Hypothalamus (tissue), 51 donors: ENCODE results near the gene ZNF333.
"Not testable (repeated sequence)": the region's sequence is repeated elsewhere in the genome, so short reads cannot be mapped to it uniquely, and the experiment has no call there.

Experiments
- DNase-seq, 51 donors: peaks; one replicate each; lab custom pipeline; 2025; lab: John Stamatoyannopoulos, UW

Gene ZNF333

DNA sequence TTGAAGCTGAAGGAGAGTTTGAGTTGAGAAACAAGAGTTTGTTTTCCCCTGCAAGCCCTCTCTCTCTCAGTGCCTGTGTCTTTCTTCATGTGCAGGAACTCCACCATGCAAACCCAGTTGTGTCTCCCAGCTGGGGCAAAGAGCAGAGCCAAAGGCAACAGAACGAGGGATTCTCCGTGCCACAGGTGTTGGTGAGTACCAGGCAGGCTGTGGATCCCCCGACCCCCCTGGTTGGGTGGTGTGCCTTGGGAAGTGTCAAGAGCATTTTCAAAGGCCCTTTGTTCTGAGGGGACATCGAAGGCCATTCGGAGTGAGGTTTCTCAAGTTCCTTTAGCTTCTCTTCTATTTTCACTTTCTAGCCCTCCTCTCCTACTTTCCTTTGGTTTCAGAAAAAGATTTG is 5.6 kb downstream of the ZNF333 start:
- DNase-seq: no peak

DNA sequence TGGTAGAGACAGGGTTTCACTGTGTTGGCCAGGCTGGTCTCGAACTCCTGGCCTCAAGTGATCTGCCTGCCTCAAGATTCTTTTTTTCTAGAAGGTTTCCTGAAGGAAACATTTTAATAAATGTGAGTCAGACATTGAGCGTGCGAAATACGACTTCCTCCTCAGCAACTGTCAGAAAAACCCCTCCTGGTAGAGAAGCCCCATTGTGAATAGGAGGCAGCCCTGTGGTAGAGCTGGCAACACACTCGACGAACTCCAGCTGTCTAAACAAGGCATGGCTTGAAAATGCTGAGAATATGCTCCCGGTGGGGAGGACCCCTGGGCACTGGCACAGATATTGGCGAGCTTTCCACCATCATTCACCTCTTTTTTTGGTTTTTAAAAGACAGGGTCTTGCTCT is 9.8 kb downstream of the ZNF333 start:
- no peak for DNase-seq

DNA sequence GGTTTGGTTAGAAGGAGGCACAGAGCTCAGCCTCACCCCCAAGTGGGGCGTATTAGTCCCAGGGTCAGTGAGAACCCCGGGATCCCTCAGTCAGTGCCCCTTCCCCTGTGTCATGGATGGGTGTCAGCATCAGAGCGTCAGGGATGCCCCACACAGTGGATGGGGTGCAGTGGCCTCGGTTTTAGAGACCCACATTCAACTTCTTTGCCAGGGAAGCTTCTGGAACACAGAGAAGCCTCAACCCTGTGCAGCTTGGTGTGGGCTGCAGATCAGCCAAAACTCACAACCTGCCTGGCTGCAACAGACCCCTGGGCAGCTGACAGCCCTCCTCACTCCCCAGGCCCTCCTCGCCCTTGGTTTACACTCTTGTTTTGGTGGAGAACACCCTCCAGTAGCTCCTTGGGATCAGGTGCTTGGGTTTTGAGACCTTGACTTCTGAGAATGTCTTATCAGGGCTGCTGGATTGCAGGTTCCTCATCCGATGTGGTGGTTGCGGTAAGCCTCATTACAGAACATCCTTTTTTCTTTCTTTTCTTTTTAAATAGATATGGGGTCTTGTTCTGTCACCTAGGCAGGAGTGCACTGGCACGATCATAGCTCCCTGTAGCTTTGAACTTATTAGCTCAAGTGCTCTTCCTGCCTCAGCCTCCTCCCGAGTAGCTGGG is 11.0 kb downstream of the ZNF333 start:
- DNase-seq: no peak

DNA sequence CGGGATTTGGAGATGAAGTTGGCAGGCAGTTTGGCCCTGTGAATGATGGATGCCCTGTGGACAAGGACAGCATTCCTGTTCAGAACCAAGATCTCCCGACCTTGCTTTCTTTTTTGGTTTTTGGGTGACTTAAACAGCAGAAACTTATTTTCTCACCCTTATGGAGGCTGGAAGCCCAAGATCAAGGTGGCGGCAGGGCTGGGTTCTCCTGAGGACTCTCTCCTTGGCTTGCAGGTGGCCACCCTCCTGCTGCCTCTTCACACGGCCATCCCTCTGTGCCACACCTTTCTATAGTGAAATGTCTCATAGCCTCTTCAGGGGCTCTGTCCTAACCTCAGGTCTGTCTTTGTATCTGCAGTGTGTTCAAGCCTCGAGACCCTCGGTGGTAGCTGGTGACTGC is 14.0 kb downstream of the ZNF333 start:
- no peak for DNase-seq

DNA sequence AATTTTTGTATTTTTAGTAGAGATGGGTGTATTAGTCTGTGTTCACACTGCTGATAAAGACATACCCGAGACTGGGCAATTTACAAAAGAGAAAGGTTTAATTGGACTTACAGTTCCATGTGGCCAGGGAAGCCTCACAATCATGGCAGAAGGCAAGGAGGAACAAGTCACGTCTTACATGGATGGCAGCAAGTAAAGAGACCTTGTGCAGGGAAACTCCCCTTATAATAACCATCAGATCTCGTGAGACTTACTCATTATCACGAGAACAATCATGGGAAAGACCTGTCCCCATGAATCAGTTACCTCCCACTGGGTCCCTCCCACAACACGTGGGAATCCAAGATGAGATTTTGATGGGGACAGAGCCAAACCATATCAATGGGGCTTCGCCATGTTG is 14.6 kb downstream of the ZNF333 start:
- DNase-seq: no peak

DNA sequence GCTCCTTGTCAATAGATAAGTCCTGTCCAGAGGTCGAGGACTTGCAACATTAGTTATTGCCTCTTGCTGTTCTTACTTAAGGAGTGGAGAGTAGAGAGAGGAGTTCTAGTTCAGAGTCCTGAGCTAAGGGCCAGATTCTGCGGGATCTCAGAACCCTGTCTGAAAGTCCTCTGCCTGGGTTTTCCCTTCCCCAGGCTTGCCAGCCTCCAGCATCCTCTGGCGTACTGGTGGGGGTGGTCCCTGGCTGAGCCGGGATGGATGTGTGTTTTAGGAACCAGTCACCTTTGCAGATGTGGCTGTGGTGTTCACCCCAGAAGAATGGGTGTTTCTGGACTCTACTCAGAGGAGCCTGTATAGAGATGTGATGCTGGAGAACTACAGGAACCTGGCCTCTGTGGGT is 26.0 kb downstream of the ZNF333 start:
- DNase-seq: no peak

DNA sequence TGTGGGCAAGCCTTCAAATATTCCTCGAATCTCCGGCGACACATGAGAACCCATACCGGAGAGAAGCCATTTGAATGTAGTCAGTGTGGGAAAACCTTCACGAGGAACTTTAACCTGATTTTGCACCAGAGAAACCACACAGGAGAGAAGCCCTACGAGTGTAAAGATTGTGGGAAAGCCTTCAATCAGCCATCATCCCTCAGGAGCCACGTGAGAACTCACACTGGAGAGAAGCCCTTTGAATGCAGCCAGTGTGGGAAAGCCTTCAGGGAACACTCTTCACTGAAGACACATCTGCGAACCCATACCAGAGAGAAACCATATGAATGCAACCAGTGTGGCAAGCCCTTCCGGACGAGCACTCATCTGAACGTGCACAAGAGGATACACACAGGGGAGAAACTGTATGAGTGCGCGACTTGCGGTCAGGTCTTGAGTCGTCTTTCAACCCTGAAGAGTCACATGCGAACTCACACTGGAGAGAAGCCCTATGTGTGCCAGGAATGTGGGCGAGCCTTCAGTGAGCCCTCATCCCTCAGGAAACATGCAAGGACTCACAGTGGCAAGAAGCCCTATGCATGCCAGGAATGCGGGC is 28.8 kb downstream of the ZNF333 start:
- no peak for DNase-seq

DNA sequence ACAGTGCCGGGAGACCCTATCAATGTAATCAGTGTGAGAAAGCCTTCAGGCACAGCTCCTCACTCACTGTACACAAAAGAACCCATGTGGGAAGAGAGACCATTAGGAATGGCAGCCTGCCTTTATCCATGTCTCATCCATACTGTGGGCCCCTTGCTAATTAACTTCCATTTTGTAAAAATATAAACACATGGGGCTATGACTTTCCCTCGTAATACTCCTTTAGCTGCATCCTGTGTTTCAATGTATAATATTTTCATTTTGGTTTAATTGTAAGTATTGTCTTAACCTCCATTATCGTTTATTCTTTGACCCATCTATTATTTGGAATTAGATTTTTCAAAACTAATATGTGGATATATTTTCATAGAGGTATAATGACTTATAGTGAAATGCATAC is 29.3 kb downstream of the ZNF333 start:
- DNase-seq: no peak

DNA sequence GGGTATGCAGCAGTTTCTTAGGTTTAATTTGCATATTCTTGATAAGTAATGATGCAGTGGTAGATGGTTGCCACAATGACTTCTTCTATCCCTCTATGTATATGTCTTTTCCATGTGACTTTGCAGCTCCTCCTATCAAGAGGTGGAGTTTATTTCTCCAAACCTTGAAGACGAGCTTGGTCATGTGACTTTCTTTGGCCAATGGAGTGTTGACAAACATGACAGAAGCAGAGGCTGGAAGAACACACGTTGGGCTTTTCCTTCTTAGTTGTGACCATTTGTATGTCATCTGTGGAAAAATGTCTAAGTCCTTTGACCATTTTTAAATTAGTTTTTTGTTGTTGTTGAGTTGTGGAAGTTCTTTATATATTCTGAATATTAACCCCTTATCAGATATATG is 32.3 kb downstream of the ZNF333 start:
- DNase-seq: no peak

DNA sequence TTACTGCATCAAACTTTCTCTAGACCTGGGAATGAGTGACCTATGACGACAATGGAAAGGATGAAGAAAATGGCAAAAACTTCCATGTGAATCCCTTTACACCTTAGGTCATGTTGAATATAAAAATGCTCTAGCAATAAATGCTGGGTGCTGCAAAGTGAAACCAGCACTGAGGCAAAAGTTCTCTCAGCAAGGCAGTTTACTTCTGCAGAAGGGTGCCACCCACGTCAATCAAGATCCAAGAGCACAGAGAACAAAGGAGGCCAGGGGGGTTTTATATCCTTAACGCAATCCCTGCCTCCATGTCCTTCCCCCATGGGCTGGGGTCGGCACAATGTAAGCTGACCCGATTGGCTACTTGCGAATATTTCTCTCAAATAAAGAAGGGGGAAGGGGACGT is 38.7 kb downstream of the ZNF333 start:
- no peak for DNase-seq

DNA sequence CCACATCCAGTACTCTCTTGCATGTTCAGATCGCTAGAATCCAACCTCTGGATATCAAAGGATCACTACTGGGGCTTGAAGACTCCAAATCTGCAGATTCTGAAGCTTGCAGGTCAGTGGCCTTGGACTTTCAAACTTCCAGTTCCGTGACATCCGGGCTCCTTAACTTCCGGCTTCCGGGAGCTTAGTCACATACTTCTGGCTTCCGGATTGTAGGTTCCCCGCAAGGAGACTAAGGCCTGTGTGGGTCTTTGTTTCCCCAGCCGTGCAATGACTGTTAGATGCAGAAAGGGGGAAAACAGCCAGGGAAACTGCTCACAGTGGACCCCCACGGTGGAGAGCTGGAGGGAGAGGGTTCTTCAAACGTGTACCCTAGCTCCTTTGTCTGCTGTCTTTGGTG is 41.4 kb downstream of the ZNF333 start:
- no peak for DNase-seq

DNA sequence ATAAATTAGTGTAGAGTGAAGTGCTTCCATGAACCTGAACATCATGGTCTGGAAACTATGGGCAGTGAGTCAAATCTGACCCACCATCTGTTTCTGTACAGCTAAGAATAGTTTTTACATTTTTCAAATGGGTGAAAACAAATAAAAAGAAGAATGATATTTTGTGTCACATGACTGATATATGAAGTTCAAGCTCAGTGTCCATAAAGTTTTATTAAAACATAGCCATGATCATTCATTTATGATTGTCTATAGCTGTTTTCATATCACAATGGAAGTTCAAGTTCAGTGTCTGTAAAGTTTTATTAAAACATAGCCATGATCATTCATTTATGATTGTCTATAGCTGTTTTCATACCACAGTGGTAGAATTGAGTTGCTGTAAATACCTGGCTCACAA is 42.7 kb downstream of the ZNF333 start:
- DNase-seq: no peak

DNA sequence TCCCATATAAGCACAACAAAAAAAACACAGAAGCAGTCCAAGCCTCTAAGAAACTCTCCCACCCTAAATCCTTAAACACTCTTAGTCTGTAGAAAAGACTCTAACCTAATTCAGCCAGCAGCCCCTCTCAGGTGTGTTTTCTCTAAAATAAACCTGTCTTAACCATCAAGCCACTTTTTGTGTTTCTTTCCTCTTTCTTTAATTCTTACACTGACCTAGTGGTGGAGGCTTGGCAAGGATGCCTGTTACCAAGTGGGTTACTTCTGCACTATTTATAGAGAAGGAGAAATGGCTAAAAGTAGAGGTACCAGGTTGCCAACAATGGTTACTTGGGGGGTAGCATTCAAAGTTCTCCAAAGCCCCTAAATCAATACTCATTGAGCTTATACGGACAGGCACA is 43.7 kb downstream of the ZNF333 start:
- no peak for DNase-seq

DNA sequence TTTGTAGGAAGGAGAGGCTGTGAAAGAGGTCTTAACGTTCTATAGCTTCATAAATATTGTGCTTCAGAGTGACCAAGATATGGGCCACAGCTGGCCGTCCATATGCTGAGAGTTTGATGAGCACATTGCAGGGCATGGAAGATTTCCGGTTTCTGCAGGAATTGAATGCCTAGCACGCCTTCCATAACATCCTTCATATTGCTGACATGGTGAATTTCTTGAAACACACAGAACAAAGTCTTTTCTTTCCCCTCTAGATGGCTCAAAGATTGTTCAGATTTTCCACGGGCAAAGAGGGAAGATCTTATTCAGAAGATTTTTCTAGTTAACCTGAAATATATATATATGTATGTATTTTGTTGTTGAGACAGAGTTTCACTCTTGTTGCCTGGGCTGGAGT is 46.1 kb downstream of the ZNF333 start:
- DNase-seq: no peak

DNA sequence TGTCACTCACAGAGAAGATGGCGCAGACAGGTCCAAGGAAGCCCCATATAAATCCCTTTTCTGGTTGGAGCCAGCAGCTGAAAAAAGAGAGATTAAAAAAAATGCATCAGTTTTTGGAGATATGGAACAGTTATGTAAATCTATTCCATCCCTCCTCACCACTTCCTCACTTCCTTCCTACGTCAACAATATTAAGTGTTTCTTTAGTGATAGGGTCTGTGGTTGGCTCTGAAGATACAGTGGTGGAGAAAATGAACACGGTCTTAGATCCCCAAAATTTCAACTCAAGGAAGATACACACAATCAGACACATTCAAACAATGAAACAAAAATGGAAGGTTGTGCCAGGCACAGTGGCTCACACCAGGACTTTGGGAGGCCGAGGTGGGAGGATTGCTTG is 57.0 kb downstream of the ZNF333 start:
- no peak for DNase-seq

DNA sequence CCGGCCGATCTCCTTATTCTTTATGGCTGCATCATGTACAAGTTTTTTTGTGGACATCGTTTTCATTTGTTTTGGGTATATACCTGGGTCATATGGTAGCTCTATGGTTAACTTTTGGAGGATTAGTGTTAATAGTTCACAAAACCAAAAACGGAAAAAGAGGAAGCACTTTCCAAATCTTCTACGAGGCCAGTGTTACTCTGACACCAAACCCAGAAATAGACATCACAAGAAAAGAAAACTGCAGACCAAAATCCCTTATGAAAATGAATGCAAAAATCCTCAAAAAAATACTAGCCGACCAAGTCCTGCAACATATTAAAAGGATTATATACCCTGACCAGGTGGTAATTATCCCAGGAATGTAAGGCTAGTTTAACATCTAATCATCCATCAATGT is 58.8 kb downstream of the ZNF333 start:
- no peak for DNase-seq

DNA sequence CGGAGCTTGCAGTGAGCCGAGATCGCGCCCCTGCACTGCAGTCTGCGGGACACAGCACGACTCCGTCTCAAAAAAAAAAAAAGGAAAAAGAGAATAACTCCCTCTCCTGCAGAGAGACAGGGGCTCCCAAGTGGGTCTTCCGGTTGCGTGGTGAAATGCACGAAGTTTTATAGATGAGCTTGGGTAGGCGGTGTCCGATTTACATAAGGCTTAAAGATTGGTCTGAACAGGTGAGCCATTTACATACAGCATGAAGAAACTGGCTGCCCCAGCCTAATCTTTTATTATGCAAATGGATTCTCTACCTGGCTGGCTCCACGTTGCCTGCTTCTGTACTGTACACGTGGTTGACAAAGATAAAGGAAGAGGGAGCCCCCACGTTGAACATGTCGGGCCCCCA is 69.0 kb downstream of the ZNF333 start:
- DNase-seq: no peak

DNA sequence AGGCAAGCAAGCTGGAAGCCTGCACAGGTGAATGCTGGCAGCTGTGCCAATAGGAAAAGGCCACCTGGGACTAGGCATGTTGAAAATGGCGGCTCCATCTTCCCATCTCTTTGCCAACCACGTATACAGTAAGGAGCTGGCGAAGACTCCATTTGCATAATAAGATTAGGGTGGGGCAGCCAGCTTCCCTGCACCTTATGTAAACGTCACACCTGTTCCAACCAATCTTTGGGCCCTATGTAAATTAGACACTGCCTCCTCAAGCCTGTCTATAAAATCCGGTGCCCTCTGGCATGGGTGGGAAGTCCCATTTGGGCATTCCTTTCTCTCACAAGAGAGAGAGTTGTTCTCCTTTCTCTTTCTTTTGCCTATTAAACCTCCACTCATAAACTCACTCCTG is 71.8 kb downstream of the ZNF333 start:
- no peak for DNase-seq

DNA sequence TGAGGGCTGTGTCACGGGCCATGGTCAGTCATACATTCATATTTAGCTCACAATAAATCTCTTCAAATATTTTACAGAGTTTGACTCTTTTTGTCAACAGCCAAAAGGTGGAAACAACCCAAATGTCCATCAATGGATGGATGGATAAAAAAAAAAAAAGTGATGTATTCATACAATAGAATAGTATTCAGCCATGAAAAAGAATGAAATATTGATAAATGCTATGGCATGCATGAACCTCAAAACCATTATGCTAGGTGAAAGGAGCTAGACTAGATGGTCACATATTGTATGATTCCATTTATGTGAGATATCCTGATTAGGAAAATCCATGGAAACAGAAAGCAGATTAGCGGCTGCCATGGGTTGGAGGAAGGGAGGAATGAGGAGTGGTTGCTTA is 72.3 kb downstream of the ZNF333 start:
- no peak for DNase-seq

DNA sequence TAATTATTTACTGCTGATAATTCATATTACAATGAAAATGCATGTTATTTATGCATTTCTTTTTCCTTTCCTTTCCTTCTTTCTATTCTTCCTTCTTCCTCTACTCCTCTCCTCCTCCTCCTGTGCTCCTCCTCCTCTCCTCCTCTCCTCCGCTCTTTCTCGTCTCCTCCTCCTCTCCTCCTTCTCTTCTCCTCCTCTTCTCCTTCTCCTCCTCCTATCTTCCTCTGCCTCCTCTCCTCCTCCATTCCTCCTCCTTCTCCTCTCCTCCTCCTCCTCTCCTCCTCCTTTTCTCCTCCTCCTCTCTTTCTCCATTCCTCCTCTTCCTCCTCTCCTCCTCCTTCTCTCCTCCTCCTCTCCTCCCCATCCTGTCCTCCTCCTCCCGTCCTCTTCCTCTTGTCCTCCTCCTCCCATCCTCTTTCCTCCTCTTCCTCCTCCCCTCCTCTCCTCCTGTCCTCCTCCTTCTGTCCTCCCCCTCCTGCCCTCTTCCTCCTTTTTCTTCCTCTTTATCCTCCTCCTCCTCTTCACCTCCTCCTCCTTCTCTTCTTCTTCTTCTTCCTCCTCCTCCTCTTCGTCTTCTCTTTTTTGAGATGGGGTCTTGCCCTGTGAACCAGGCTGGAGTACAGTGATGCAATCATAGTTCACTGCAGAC is 73.8 kb downstream of the ZNF333 start:
- DNase-seq: no peak

DNA sequence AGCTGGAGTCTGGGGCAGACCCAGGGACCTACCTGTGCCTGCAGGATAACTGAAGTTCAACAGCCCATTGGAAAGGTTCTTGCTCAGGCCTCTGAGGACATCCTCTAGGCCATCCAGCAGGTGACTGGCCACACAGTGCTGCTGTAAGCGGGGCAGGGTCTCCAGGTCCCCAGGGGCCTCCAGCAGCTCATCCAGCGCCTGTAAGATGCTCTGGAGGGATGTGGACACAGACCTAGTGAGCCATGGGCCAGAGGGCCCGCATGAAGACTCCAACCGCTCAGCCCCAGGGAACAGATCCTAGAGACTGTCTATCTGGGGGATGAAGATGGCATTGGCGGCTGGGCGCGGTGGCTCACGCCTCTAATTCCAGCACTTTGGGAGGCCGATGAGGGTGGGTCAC is 74.6 kb downstream of the ZNF333 start:
- no peak for DNase-seq

DNA sequence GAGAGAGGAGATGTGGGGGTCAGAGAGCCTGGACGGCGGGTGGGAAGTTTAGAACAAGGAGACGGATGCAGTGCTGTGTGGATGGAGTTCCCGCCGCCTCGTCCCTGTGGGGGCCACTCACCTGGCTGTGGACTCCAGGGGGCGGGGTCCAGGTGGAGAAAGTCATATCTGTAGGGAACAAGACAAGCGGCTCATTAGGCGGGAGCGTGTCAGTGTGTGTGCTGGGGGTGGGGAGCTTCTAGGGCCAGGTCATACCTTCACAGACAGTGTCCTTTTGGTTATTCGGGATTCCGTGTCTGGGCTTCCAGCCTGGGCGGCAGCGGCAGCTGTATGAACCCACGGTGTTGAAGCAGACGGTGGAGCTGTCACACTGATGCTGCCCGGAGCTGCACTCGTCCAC is 75.6 kb downstream of the ZNF333 start:
- DNase-seq: not testable (repeated sequence)

DNA sequence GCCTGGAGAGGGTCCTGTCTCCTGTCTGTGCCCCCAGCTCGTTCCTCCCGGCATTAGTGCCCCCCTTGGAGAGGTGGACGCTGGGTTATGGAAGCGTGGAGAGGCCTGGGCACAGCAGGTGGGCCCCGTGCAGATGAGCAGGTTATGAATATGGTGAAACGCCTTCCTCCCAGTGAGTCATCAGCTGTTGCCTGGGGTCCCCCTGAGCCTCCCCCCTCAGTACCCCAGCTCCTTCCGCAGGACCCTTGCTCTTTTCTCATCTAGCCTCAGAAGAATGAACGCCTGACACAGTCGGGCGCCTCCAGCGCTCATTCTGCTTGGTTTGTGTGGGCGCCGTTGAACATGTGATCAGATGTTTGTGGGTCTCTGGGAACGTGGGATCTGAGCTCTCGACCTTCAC is 76.0 kb downstream of the ZNF333 start:
- not testable (repeated sequence) for DNase-seq
